Activated CD4-positive, alpha-beta memory T cell treated with anti-CD3 and anti-CD28 coated beads, Interleukin-2, amount 10 ng/mL, durations not matched to agents 7 days and 5 days (primary cell): ENCODE measurements around the gene CTF1. TPM values are rescaled to one million over a fixed set of nuclear protein-coding genes. Genes with fewer than 3 reads are reported as not detected.
"Not testable (repeated sequence)": the region's sequence is repeated elsewhere in the genome, so short reads cannot be mapped to it uniquely, and the experiment has no call there.

Experiments
- CTCF ChIA-PET: fragments of 350-600 bp; sonication (Branson Sonifier 250); formaldehyde crosslinking; loops from one replicate; lab custom pipeline; 2021; ENCODE audit warnings: antibody characterized with exemption, inconsistent platforms; lab: Charles Lee
- POLR2A ChIA-PET: fragments of 350-600 bp; sonication (Branson Sonifier 250); formaldehyde crosslinking; loops from one replicate; lab custom pipeline; 2021; ENCODE audit warnings: antibody characterized with exemption; lab: Charles Lee
- DNase-seq: peaks from one replicate; pipeline ENCODE4 v3.0.0-alpha.2; 2020
- H3K27ac Mint-ChIP-seq: one replicate; pipeline ENCODE4 v1.8.0; 2021; ENCODE audit warnings: mild to moderate bottlenecking, mixed read lengths
- H3K27me3 Mint-ChIP-seq: one replicate; pipeline ENCODE4 v1.8.0; 2021; ENCODE audit warnings: mixed read lengths
- H3K36me3 Mint-ChIP-seq: one replicate; pipeline ENCODE4 v1.8.0; 2021; ENCODE audit warnings: low read depth, mixed read lengths
- H3K4me1 Mint-ChIP-seq: one replicate; pipeline ENCODE4 v1.8.0; 2021; ENCODE audit warnings: mixed read lengths
- H3K4me3 Mint-ChIP-seq: one replicate; pipeline ENCODE4 v1.8.0; 2021; ENCODE audit warnings: mild to moderate bottlenecking, mixed read lengths
- H3K9me3 Mint-ChIP-seq: one replicate; pipeline ENCODE4 v1.8.0; 2021; ENCODE audit warnings: mixed read lengths
- total RNA-seq, 2 experiments: library from RNA; stranded (reverse); gene quantifications; one replicate each; pipeline ENCODE4 v1.2.3, GENCODE V29; 2021

The CTF1 gene
- total RNA-seq = under 1 TPM; 0.20 to 0.25 TPM

GRCh38 chr16:30896261-30896888, at the start of gene CTF1:
Gene CTF1 (plus strand): TSS chr16:30896614. CDS start chr16:30896644, 30 bp downstream.
- H3K36me3 Mint-ChIP-seq = peaks cover 3% of the 10 kb centered on the region
- no peaks in the 10 kb centered on the region for H3K9me3 Mint-ChIP-seq
- no peak for DNase-seq
- H3K4me1 Mint-ChIP-seq = peaks cover 56% of the 10 kb centered on the region
- no peaks in the 10 kb centered on the region for H3K27me3 Mint-ChIP-seq
- ChIA-PET POLR2A (interaction anchor here (3.5 kb wide), 1 partner anchor 22 kb away, joined by 20 read pairs; no protein-coding TSS in a partner anchor), CTCF (interaction anchor here (1.7 kb wide), 1 partner anchor 52 kb away, joined by 5 read pairs; no protein-coding TSS in a partner anchor)
- peak within 1 kb of the TSS; percentile 63 for H3K4me3 Mint-ChIP-seq
- H3K27ac Mint-ChIP-seq = peak within 1 kb of the TSS; percentile 65

GRCh38 chr16:30846649-30847402, 49.6 kb upstream of the CTF1 start:
- ChIA-PET CTCF (interaction anchor here (0.7 to 6.7 kb wide), 8 partner anchors 9 to 95 kb away, joined by 3 to 96 read pairs (median 19); no protein-coding TSS in a partner anchor), POLR2A (interaction anchor here (3.6 kb wide), 1 partner anchor 28 kb away, joined by 33 read pairs; no protein-coding TSS in a partner anchor)
- DNase-seq = no peak
- H3K4me1 Mint-ChIP-seq = peaks cover 10% of the 10 kb centered on the region
- H3K27me3 Mint-ChIP-seq = no peaks in the 10 kb centered on the region
- no peaks in the 10 kb centered on the region for H3K9me3 Mint-ChIP-seq
- no peak overlapping the region for H3K4me3 Mint-ChIP-seq
- H3K27ac Mint-ChIP-seq = no peak overlapping the region
- no peaks in the 10 kb centered on the region for H3K36me3 Mint-ChIP-seq

GRCh38 chr16:30850246-30850645, 46.2 kb upstream of the CTF1 start:
- Mint-ChIP-seq H3K27me3 (no peaks in the 10 kb centered on the region), H3K27ac (no peak overlapping the region), H3K9me3 (no peaks in the 10 kb centered on the region), H3K4me1 (peaks cover 2% of the 10 kb centered on the region), H3K4me3 (no peak overlapping the region), H3K36me3 (peaks cover 5% of the 10 kb centered on the region)
- no peak for DNase-seq
- ChIA-PET POLR2A (no interaction called here), CTCF (no interaction called here)

GRCh38 chr16:30853758-30854157, 42.7 kb upstream of the CTF1 start:
- POLR2A ChIA-PET = no interaction called here
- Mint-ChIP-seq H3K4me1 (no peaks in the 10 kb centered on the region), H3K9me3 (no peaks in the 10 kb centered on the region), H3K36me3 (peaks cover 5% of the 10 kb centered on the region), H3K4me3 (no peak overlapping the region), H3K27ac (no peak overlapping the region), H3K27me3 (no peaks in the 10 kb centered on the region)
- CTCF ChIA-PET = interaction anchor here (0.7 to 2.7 kb wide), 3 partner anchors 9 to 48 kb away, joined by 3 to 16 read pairs (median 10); no protein-coding TSS in a partner anchor
- DNase-seq = no peak

- Mint-ChIP-seq H3K4me3 (no peak overlapping the region), H3K36me3 (peaks cover 5% of the 10 kb centered on the region), H3K4me1 (no peaks in the 10 kb centered on the region), H3K27me3 (no peaks in the 10 kb centered on the region), H3K9me3 (no peaks in the 10 kb centered on the region), H3K27ac (no peak overlapping the region)
- POLR2A ChIA-PET = interaction anchor here (2.2 kb wide), 1 partner anchor 17 kb away, joined by 13 read pairs; no protein-coding TSS in a partner anchor
- CTCF ChIA-PET = interaction anchor here (1.4 to 2.6 kb wide), 2 partner anchors 14 to 44 kb away, joined by 4 to 10 read pairs; no protein-coding TSS in a partner anchor
- DNase-seq = no peak
These were observed 38.3 kb upstream of the CTF1 start for GRCh38 chr16:30858111-30858495.

GRCh38 chr16:30858829-30859423, 37.5 kb upstream of the CTF1 start:
- H3K4me3 Mint-ChIP-seq = no peak overlapping the region
- POLR2A ChIA-PET = no interaction called here
- no peak for DNase-seq

GRCh38 chr16:30860729-30861128, 35.7 kb upstream of the CTF1 start:
- H3K27ac Mint-ChIP-seq, H3K4me1 Mint-ChIP-seq, POLR2A ChIA-PET, DNase-seq, H3K36me3 Mint-ChIP-seq, H3K27me3 Mint-ChIP-seq, H3K9me3 Mint-ChIP-seq, CTCF ChIA-PET, H3K4me3 Mint-ChIP-seq: not testable (repeated sequence)

More at GRCh38 chr16:30858829-30859423, 37.5 kb upstream of the CTF1 start:
- H3K27ac Mint-ChIP-seq = no peak overlapping the region
- H3K9me3 Mint-ChIP-seq = no peaks in the 10 kb centered on the region
- H3K36me3 Mint-ChIP-seq = peaks cover under 1% of the 10 kb centered on the region
- H3K4me1 Mint-ChIP-seq = no peaks in the 10 kb centered on the region
- CTCF ChIA-PET = no interaction called here
- no peaks in the 10 kb centered on the region for H3K27me3 Mint-ChIP-seq

- H3K9me3 Mint-ChIP-seq, H3K4me3 Mint-ChIP-seq, H3K4me1 Mint-ChIP-seq, DNase-seq, H3K27me3 Mint-ChIP-seq, POLR2A ChIA-PET, H3K36me3 Mint-ChIP-seq, H3K27ac Mint-ChIP-seq: not testable (repeated sequence)
- CTCF ChIA-PET = interaction anchor here (1.2 kb wide), 1 partner anchor 19 kb away, joined by 3 read pairs; no protein-coding TSS in a partner anchor
These were observed 33.2 kb upstream of the CTF1 start for GRCh38 chr16:30863178-30863577.

GRCh38 chr16:30866031-30866430, 30.4 kb upstream of the CTF1 start:
- no peak overlapping the region for H3K4me3 Mint-ChIP-seq
- no peak for DNase-seq
- no peaks in the 10 kb centered on the region for H3K27me3 Mint-ChIP-seq
- POLR2A ChIA-PET = no interaction called here
- no peaks in the 10 kb centered on the region for H3K36me3 Mint-ChIP-seq
- H3K9me3 Mint-ChIP-seq = no peaks in the 10 kb centered on the region
- no peak overlapping the region for H3K27ac Mint-ChIP-seq
- no peaks in the 10 kb centered on the region for H3K4me1 Mint-ChIP-seq
- CTCF ChIA-PET = no interaction called here

- no peaks in the 10 kb centered on the region for H3K9me3 Mint-ChIP-seq
- ChIA-PET CTCF (interaction anchor here (0.7 to 4.7 kb wide), 4 partner anchors 22 to 37 kb away, joined by 3 to 18 read pairs (median 4); no protein-coding TSS in a partner anchor), POLR2A (no interaction called here)
- H3K27ac Mint-ChIP-seq = no peak overlapping the region
- DNase-seq = no peak
- H3K4me3 Mint-ChIP-seq = no peak overlapping the region
- H3K27me3 Mint-ChIP-seq = no peaks in the 10 kb centered on the region
- no peaks in the 10 kb centered on the region for H3K36me3 Mint-ChIP-seq
- peaks cover 7% of the 10 kb centered on the region for H3K4me1 Mint-ChIP-seq
These were observed 28.7 kb upstream of the CTF1 start for GRCh38 chr16:30867747-30868146.

GRCh38 chr16:30870904-30871303, 25.5 kb upstream of the CTF1 start:
- Mint-ChIP-seq H3K27me3 (no peaks in the 10 kb centered on the region), H3K4me1 (peaks cover 20% of the 10 kb centered on the region), H3K4me3 (no peak overlapping the region), H3K27ac (no peak overlapping the region), H3K36me3 (peaks cover 3% of the 10 kb centered on the region), H3K9me3 (no peaks in the 10 kb centered on the region)
- no peak for DNase-seq
- CTCF ChIA-PET = interaction anchor here (1.2 to 4.7 kb wide), 3 partner anchors 25 to 71 kb away, joined by 3 to 18 read pairs (median 6); no protein-coding TSS in a partner anchor
- POLR2A ChIA-PET = no interaction called here

GRCh38 chr16:30874244-30874820, 22.1 kb upstream of the CTF1 start:
- CTCF ChIA-PET = interaction anchor here (1.0 to 2.5 kb wide), 6 partner anchors 21 to 177 kb away, joined by 3 to 24 read pairs (median 5); no protein-coding TSS in a partner anchor
- no peak for DNase-seq
- peaks cover 40% of the 10 kb centered on the region for H3K4me1 Mint-ChIP-seq
- H3K4me3 Mint-ChIP-seq = peak overlapping the region; percentile 93
- POLR2A ChIA-PET = interaction anchor here (0.8 to 4.0 kb wide), 14 partner anchors 17 to 305 kb away, joined by 3 to 75 read pairs (median 8); partner anchors contain the start of genes BCL7C, CTF1, FUS and PHKG2
- peak overlapping the region; percentile 75 for H3K27ac Mint-ChIP-seq
- peaks cover 21% of the 10 kb centered on the region for H3K36me3 Mint-ChIP-seq
- H3K27me3 Mint-ChIP-seq = no peaks in the 10 kb centered on the region
- H3K9me3 Mint-ChIP-seq = no peaks in the 10 kb centered on the region
